NCI-H1436 treated with DMSO at 0.1 percent for 48 hours (cell line): Measurements from ENCODE around the gene ASIC3.

ENCODE experiments used
- DNase-seq: peaks from one replicate; lab custom pipeline; 2025; lab: John Stamatoyannopoulos, UW

ASIC3 gene

DNA sequence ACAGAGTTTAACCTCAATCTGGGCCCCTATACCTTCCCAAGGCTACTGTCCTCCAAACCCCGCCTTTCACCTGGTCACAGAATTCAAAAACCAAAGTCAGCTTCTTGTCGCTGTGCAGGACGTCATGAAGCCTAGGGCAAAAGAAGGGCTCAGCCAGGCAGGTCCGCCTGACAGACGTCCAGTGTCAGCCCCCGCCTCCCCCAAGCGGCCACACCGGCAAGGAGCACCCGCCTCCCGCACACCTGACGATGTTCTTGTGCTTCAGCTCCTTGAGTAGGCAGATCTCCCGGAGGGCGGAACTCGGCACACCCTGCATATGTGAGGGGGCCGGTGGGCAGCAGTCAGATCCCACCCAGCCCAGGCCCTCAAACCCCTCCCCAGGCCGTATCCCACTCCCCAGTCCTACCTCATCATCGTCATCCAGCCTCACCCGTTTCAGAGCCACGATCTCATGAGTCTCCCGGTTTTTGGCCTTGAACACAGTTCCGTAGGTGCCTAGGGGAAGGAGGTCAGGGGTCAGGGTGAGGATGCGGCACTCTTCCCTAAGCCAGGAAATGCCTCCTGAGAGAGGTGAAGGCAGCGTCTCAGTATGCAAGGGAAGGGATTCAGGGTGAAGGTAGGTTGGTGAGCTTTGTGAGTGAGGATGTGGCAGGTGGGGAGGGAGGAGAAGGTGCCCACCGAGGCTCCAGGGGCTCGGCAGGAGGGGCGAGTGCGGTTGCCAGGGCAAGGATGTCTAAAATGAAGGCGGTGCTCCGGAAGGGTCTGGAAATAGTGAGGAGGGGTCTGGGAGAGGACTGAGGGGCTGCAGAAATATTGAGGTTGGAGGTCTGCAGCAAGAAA is 8.6 kb downstream of the ASIC3 start:
- no peak for DNase-seq

DNA sequence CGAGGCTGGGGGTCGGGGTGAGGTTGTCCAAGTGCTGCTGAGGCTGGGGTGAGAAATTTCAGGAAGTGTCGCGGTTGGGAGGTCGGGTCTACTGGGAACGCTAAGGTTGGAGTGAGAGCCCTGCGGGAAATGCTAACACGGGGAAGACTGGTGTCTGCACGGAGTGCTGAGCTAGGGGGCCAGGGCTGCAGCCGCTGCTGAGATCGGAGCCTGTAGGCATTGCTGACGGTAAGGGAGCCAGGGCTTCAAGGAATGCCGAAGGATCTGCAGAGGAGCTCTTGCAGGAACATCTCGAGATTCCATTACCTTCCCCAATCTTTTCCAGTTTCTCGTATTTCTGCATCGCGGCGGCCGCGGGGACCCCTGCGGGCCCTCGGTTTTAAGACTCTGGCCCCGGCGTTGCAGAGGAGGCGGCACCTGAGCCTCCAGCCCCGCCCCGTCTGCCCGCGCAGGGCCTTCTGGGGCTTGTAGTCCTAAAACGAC is 9.2 kb downstream of the ASIC3 start, which contains the start of gene CDK5:
Gene CDK5, minus strand, starts transcription at position 392 of the 483 bp plus-strand sequence. Its CDS starts 49 bp downstream, at position 343.
- DNase-seq: no peak

DNA sequence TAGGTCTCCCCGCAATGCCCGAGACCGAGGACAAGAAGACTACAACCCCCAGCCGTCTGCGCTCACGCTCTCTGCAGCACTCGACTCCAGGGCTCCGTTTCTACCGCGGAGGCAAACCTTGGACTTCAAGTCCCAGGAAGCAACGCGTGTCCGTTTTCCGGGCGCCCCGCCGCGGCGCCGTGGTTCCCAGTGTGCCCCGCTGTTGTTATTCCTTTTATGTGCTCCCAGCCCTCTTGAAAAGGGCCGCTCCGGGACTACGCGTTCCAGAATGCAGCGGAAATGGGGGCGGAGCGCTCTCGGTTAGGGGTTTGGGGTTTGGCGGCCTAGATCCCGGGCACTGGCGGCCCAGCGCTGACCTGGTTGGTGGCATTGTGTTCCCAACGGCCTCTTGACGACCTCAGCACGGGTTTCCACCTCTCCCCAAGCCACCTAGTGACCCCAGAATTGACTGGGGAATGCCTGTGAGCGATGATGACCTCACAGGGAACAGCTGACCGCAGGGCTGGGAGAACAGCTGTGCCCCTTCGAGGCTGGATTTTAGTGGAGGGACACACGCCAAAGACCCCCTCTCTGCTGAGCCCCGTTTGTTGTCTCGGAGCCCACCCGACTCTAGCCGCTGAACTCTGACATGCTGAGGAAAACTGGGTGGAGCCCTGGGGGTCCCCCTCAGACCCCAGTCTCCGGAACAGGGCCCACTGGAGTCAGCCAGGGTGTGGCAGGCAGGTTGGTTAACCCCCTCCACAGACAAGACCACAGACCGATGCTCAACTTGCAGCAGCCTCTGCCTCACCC is 9.9 kb downstream of the ASIC3 start:
- DNase-seq: peak; percentile 92

DNA sequence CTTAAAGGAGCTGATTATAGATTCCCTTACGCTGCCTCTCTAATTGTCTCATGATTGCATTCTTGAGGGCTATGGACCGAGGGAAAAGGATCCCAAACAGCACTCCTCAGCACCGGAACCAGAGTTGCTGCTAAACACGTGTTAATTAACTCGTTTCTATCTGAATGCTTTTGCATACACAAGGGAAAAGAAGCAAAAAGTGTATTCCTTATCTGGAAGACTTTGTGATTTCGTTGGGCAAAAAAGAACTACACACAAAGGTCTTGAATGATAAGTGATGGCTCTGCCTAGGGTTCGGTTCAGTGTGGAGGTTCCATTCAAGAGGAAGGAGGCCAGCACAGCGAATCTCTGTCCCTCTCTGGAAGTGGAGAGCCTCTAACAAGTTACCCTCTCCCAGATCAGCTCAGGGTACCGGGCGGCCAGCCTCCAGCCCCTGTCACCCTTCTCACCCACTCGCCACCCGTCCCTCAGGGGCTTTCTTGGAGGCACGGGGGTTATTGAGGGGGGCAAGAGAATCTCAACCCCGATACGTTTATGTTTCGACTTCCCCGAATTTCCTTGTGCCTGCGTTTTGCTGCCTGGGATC is 10.5 kb downstream of the ASIC3 start:
- no peak for DNase-seq

DNA sequence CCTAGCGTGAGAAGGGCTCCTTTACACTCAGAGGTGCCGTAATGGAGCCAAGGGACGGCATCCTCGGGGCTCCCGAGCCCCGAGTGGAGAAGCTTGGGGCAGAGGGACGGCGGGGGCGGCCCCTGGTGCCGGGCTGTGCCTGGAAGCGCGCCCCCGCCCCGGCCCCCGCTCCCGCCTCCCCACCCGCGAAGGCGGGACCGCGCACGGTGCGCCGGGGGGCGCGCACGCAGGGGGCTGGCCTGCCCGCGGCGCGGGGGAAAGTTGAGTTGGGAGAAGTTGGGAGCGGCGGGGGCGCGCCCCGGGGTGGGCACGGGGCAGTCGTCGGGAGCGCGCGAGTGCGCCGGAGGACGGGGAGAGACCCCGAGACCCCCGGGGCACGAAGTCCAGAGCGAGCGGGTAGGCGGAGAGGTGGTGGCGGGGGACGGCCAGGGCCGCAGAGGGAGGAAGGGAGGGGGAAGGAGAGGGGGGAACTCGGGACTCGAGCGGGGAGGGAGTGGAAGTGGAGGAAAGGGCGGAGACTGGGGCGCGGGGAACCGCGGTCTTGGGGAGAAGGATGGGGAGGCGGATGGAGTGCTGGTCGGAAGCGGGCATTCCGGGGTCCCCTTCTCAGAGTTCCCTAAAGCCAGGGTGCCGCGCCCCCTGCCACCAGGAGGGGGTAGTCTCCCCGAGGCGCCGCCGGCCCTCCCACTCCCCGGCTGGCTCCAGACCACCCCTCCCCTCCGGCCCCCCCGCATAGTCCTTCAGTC is 11.2 kb downstream of the ASIC3 start, which contains the start of gene SLC4A2:
Gene SLC4A2, plus strand, starts transcription at position 223 of the 746 bp plus-strand sequence. CDS start 2,399 bp downstream, outside the sequence.
- DNase-seq: no peak

DNA sequence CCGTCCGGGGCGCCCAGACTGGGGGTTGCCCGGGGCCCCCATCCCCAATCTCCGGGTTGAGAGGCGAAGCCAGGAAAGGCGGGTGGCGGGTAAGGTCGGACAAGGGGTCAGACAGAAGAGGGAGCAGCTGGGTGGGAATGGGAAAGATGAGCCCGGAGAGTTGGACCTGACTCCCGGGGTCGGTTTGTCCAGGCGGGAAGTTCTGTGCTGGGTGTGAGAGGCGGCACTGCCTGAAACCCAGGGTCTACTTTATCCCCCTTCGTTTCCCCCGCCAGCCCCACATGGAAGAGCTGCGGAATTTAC is 11.7 kb downstream of the ASIC3 start:
- no peak for DNase-seq

DNA sequence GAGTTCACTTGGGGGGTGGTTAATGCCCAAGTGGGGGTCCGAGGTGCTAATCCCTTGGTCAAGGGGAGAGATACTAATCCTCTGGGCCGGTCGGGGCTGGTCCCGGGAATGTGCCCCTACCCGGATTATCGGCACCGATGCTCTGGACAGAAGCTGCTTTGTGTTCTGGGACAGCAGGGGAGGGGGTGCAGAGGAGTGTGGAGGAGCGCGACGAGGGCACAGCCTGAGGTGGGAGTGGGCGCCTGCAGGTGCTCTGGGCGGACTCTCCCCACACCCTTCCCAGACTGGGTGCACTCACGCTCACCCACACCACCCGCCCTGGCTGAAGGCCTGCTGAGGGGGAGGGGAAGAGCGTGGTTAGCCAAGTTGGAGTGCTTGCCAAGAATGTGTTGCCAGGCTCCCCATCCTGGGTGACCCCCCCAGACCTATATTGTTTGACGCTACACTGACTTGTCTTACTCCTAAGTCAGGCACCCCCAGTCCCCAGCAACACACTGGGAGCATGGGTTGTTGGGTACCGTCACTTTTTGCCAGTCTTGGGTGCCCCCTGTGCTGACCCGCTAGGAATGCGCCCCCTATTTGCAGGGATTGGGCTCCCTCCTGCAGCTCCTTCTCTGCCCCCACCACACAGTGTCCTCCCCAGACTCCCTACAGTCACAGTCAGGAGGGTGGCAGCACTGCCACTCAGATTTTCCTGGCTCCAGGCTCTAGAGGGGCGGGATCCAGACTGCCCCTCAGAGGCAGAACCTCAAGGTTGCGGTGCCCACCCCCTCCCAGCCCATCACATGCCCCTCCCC is 12.3 kb downstream of the ASIC3 start:
- no peak for DNase-seq

DNA sequence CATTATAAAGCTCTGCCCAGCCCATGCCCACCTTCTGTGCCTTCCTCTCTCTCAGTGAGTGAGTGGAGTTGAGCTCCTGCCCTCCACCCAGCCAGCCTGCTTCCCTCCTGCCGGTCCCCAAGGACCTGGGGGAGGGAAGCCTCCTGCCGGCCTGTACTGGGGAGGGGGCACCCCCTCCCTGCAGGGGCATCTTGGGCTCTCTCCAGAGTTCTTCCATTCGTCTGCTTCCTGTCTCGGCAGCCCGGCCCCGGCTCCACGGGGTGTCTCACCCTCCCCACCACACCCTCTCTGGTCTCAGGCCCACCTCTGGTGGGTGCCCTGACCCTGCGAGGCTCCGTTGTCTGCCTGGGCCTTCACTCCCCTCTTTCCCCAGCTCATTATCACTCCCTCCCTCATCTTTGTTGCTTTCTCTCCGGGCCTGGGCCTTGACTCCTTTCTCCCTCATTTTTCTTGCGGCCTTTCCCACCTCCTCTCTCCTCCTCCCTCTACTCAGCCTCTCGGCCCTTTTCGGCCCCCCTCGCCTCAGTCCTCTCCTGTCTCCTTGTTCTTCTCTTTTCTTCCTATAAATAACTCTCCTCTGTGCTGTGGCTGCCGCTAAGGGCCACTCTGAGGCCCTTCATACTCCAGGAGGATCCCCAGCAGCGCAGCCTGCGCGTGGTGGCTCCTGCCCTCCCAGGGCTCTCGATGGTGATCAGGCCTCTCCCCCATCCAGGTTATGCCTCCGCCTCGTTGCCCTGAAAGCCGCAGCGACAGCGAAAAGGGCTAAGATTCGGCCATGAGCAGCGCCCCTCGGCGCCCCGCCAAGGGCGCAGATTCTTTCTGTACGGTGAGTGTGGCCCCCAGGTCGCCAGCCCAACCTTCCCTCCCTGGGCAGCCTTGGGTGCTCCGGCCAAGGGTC is 13.1 kb downstream of the ASIC3 start:
- DNase-seq: no peak

DNA sequence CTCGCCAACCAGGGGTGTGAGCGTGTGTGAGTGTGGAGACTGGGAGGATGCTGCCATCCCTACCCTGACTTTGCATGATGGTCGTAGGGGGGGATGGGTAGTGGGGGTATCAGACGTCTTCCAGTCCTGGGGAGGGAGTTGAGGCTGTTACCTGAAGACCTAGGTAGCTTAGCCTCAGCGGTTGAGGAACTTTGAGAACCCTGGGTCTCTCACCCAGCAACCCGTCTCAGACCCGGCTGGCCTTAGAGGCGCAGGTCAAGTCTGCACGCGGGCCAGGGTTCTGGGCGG is 13.7 kb downstream of the ASIC3 start:
- no peak for DNase-seq

DNA sequence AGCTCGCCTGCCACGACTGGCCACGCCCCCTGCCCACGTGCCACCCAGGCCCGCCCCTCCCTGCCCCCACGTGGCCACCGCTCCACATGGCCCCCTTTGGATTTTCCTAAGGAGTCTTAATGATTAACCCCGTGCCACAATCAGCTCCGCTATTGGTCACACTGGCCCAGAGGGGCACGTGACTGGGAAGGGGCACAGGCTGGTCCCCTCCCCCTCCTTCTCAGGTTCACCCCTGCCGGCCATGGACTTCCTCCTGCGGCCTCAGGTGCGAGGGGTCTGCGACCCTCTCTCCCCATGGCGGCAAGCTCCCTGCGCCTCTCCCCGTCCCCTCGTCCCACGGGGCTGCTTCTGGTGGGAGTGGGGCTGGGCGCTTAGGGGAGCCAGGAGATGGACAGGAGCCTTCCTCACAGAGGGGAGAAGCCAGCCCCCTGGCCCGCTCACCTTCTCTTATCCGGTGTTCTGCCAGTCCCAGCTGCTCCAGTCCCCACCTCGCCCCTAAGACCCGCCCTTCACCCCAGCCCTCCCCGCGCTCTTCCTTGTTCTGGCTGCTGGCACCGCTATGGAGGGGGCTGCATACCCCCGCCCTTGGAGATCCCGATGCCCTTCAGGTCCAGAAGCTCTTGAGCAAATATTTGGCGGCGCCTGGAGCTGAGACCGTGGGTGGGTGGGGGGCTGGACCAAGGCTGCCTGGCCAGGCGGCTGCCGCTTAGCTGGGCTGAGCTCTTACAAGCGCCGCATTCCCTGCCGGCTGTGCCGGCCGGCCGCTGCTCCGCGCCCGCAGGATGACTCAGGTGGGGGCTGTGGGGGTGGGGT is 14.3 kb downstream of the ASIC3 start:
- no peak for DNase-seq

DNA sequence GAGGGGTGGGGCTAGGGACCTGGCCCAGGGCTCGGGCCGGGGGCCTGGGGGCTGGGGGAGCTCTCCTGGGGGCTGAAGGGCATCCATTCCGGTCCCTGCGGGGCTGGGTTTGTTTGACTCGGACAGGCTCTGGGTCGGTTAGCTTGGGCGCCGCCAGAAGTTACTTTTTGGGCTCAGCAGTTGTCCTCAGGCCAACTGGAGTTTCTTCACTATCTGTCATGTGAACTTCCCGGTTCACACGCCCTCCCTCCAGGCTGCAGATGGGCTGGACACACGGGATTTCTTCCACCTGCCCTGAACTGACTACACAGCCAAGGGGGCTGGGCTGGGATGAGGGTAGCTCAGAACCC is 14.9 kb downstream of the ASIC3 start:
- no peak for DNase-seq

DNA sequence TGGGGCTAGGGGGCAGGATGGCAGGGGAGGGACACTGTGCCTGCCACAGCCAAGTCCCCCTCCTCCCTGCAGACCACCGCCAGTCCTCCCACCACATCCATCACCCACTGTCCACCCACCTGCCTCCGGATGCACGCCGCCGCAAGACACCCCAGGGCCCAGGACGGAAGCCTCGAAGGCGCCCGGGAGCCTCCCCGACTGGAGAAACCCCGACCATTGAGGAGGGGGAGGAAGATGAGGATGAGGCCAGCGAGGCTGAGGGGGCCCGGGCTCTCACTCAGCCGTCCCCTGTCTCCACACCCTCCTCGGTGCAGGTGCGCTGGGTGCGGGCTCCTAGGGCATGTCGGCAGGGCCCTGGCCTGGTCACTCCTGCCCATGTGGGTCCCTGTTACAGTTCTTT is 16.1 kb downstream of the ASIC3 start:
- no peak for DNase-seq

DNA sequence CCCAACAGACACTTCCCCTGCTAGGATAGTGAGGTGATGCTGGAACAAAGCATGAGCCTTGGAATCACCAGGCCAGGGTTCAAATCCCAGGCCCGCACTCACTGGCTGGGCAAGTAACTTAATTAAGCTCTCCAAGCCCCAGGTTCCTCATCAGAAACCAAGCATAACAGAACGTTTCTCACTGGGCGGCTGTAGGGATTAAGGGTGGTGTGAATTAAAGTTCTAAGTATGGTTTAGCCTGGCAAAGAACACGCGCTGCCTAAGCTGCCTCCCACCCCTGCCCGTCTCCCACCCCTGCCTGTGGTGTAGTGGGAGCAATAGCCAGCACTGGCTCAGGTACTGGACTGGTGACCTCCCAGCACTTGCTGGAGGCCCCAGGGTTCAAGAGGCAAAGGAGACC is 16.7 kb downstream of the ASIC3 start:
- DNase-seq: no peak

DNA sequence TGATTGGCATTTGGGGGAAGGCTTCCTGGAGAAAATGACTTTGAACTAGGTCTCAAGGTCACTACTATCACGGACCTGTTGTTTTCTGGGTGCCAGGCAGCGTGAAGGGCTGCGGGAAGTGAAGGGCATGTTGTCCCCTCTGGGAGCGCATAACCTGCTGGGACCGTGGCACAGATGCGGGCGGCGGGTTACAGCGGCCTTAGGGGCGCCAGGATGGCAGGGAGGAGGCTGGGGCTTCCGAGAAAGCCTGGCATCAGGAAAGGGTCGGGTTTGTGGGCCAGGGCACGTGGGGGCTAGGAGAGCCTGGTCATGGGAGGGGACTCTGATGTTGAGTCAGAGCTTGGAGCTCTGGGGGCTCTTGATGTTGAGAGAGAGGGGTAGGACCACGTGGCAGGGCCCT is 17.2 kb downstream of the ASIC3 start:
- DNase-seq: no peak

DNA sequence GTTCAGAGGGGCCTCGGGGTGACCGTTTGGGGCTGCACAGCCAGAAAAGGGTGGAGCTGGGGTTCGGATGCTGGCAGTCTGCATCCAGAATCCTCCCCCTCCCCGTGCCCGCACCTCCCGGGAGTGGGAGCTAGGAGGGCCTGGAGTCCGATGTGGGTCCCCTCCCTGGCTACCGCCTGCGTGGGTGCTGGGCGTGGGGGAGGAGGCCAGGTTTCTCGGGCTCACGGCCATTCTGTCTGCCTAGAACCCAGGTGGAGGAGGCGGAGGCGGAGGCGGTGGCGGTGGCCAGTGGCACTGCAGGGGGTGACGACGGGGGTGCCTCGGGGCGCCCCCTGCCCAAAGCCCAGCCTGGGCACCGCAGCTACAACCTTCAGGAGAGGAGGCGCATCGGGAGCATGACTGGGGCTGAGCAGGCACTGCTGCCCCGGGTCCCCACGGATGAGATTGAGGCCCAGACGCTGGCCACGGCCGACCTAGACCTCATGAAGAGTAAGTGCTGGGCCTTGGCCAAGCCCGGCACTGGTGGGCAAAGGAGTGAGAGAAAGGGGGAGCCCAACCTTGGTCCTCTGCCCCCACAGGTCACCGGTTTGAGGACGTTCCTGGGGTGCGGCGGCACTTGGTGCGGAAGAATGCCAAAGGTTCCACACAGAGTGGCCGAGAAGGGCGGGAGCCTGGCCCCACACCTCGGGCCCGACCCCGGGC is 18.1 kb downstream of the ASIC3 start:
- DNase-seq: no peak

DNA sequence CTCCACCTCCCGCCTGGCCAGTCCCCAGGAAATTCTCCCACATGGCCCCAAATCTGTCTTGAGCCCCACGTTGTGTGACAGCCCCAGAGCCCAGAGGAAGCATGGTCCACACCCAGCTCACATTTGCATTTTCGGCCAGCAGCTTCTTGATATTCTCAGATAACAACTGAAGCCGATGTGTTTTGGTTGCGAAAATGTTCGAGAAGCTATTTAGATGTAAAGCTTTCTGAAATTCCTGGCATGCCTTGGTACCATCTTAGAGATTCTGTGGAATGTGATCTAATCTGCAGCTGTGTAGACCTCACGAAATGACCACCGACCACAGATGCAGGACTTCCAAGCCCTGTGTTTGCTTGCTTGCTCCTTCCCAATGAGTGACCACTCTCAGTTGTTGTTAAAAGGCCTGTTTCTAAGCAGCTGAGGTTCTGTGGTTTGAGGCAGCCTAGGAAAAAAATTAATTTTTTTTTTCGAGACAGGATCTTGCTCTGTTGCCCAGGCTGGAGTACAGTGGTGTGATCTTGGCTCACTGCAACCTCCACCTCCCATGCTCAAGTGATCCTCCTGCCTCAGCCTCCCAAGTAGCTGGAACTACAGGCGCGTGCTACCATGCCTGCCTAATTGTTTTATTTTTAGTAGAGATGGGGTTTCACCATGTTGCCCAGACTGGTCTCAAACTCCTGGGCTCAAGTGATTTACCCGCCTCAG is 19.9 kb downstream of the ASIC3 start:
- DNase-seq: no peak

DNA sequence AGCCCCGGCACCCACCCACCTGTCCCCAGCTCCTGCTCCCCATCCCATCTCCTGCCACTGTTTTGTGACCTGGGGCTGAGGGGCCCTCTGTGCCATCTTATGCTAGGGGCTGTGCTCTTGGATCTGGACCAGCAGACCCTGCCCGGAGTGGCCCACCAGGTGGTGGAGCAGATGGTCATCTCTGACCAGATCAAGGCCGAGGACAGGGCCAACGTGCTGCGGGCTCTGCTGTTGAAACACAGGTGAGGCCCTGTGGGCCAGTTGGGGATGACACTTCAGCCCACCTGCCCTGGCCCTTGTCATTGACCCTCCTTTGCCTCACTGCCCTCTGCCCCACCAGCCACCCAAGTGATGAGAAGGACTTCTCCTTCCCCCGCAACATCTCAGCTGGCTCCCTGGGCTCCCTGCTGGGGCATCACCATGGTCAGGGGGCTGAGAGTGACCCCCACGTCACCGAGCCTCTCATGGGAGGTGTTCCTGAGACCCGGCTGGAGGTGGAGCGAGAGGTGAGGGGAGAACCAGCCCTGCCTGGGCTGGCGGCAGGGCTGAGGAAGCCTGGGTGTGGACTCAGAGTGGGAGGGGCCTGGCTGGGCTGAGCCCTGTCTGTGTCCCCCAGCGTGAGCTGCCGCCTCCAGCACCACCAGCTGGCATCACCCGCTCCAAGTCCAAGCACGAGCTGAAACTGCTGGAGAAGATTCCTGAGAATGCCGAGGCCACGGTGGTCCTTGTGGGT is 21.7 kb downstream of the ASIC3 start:
- DNase-seq: no peak

DNA sequence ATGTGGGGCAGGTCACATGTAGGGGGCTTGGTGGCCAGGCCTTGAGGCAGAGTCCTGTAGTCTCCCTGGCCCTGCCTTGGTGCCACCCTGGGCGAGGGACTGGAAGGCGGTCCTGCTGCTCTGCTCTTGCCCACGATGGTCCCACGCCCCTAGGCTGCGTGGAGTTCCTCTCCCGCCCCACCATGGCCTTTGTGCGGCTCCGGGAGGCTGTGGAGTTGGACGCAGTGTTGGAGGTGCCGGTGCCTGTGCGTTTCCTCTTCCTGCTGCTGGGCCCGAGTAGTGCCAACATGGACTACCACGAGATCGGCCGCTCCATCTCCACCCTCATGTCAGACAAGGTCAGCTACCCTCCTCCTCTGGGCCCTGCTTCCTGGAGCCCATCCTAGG is 22.2 kb downstream of the ASIC3 start:
- DNase-seq: no peak
